Dendritic cell treated with granulocyte-macrophage colony-stimulating factor and Interleukin-4, amounts not matched to agents 40 ng/mL and 50 ng/mL, for 4 days (primary cell): ENCODE measurements around the gene MED29.

Experiments
- H3K27ac Mint-ChIP-seq: one replicate; pipeline ENCODE4 v1.8.0; 2022; ENCODE audit warnings: mild to moderate bottlenecking, mixed read lengths
- H3K27me3 Mint-ChIP-seq: one replicate; pipeline ENCODE4 v1.8.0; 2022; ENCODE audit warnings: mild to moderate bottlenecking, mixed read lengths
- H3K36me3 Mint-ChIP-seq: one replicate; pipeline ENCODE4 v1.8.0; 2022; ENCODE audit warnings: low read depth, mixed read lengths
- H3K4me1 Mint-ChIP-seq: one replicate; pipeline ENCODE4 v1.8.0; 2022; ENCODE audit warnings: low read depth, mixed read lengths
- H3K4me3 Mint-ChIP-seq: one replicate; pipeline ENCODE4 v1.8.0; 2022; ENCODE audit warnings: mild to moderate bottlenecking, moderate library complexity, mixed read lengths
- H3K9me3 Mint-ChIP-seq: one replicate; pipeline ENCODE4 v1.8.0; 2022; ENCODE audit warnings: mixed read lengths
- intact Hi-C: fragments of 100-400 bp; cut with micrococcal nuclease; formaldehyde crosslinking; loops from one replicate; pipeline ENCODE4 v1.15.0; 2022

Gene MED29

GRCh38 chr19:39432677-39433025 is 41.5 kb downstream of the MED29 start:
- no peak overlapping the region for H3K4me3 Mint-ChIP-seq
- H3K27ac Mint-ChIP-seq: peak overlapping the region; percentile 95
- peaks cover 9% of the 10 kb centered on the region for H3K27me3 Mint-ChIP-seq
- H3K36me3 Mint-ChIP-seq: peaks cover 40% of the 10 kb centered on the region
- H3K9me3 Mint-ChIP-seq: no peaks in the 10 kb centered on the region
- H3K4me1 Mint-ChIP-seq: peaks cover 50% of the 10 kb centered on the region
- intact Hi-C loops: no loop called here

GRCh38 chr19:39433480-39434079 is 42.4 kb downstream of the MED29 start:
- peaks cover 9% of the 10 kb centered on the region for H3K27me3 Mint-ChIP-seq
- intact Hi-C loops: no loop called here
- no peaks in the 10 kb centered on the region for H3K9me3 Mint-ChIP-seq
- peaks cover 53% of the 10 kb centered on the region for H3K4me1 Mint-ChIP-seq
- no peak overlapping the region for H3K4me3 Mint-ChIP-seq
- peaks cover 40% of the 10 kb centered on the region for H3K36me3 Mint-ChIP-seq
- peak overlapping the region; percentile 95 for H3K27ac Mint-ChIP-seq

GRCh38 chr19:39434123-39435076 is 43.2 kb downstream of the MED29 start:
- intact Hi-C loops: loop anchor here (5.0 kb wide), 1 partner anchor 92 kb away; the partner anchor contains the start of gene SAMD4B
- peak overlapping the region; percentile 97 for H3K4me3 Mint-ChIP-seq
- H3K4me1 Mint-ChIP-seq: peaks cover 53% of the 10 kb centered on the region
- peaks cover 40% of the 10 kb centered on the region for H3K36me3 Mint-ChIP-seq
- peak overlapping the region; percentile 95 for H3K27ac Mint-ChIP-seq
- no peaks in the 10 kb centered on the region for H3K9me3 Mint-ChIP-seq
- peaks cover 9% of the 10 kb centered on the region for H3K27me3 Mint-ChIP-seq

GRCh38 chr19:39435499-39436349 is 44.5 kb downstream of the MED29 start, which contains the start of gene RPS16:
RPS16 (minus strand) TSS chr19:39435949; CDS start chr19:39435895, 54 bp downstream.
- Mint-ChIP-seq H3K27me3 (peaks cover 9% of the 10 kb centered on the region), H3K36me3 (peaks cover 40% of the 10 kb centered on the region), H3K27ac (peak within 1 kb of the TSS; percentile 95), H3K4me3 (peak within 1 kb of the TSS; percentile 97), H3K4me1 (peaks cover 48% of the 10 kb centered on the region), H3K9me3 (no peaks in the 10 kb centered on the region)
- intact Hi-C loops: loop anchor here (1.0 to 5.0 kb wide), 2 partner anchors 10 to 93 kb away; partner anchors contain the start of genes SAMD4B and SUPT5H

- peak overlapping the region; percentile 95 for H3K27ac Mint-ChIP-seq
- no peaks in the 10 kb centered on the region for H3K9me3 Mint-ChIP-seq
- peaks cover 9% of the 10 kb centered on the region for H3K27me3 Mint-ChIP-seq
- H3K36me3 Mint-ChIP-seq: peaks cover 40% of the 10 kb centered on the region
- peak overlapping the region; percentile 97 for H3K4me3 Mint-ChIP-seq
- H3K4me1 Mint-ChIP-seq: peaks cover 44% of the 10 kb centered on the region
- intact Hi-C loops: loop anchor here (1.0 to 5.0 kb wide), 2 partner anchors 9 to 94 kb away; partner anchors contain the start of genes SAMD4B and SUPT5H
Observed at GRCh38 chr19:39436350-39436716, 45.2 kb downstream of the MED29 start.

- no peak overlapping the region for H3K4me3 Mint-ChIP-seq
- peak overlapping the region; percentile 95 for H3K27ac Mint-ChIP-seq
- H3K4me1 Mint-ChIP-seq: peaks cover 38% of the 10 kb centered on the region
- peaks cover 26% of the 10 kb centered on the region for H3K36me3 Mint-ChIP-seq
- H3K27me3 Mint-ChIP-seq: peaks cover 9% of the 10 kb centered on the region
- intact Hi-C loops: loop anchor here (5.0 kb wide), 1 partner anchor 96 kb away; the partner anchor contains the start of gene SAMD4B
- no peaks in the 10 kb centered on the region for H3K9me3 Mint-ChIP-seq
Observed at GRCh38 chr19:39438270-39438934, 47.2 kb downstream of the MED29 start.

GRCh38 chr19:39444598-39445195 is 53.5 kb downstream of the MED29 start:
- intact Hi-C loops: loop anchor here (1.0 to 2.0 kb wide), 3 partner anchors 8 to 88 kb away; partner anchors contain the start of genes EID2B and TIMM50
- peak overlapping the region; percentile 98 for H3K27ac Mint-ChIP-seq
- peaks cover 40% of the 10 kb centered on the region for H3K4me1 Mint-ChIP-seq
- H3K4me3 Mint-ChIP-seq: peak overlapping the region; percentile 98
- H3K9me3 Mint-ChIP-seq: no peaks in the 10 kb centered on the region
- H3K27me3 Mint-ChIP-seq: no peaks in the 10 kb centered on the region
- peaks cover 50% of the 10 kb centered on the region for H3K36me3 Mint-ChIP-seq

GRCh38 chr19:39445196-39446111 is 54.3 kb downstream of the MED29 start, which contains the start of gene SUPT5H:
SUPT5H (plus strand) TSS chr19:39445582; CDS start chr19:39445891, 309 bp downstream.
- Mint-ChIP-seq H3K27ac (peak within 1 kb of the TSS; percentile 98), H3K4me1 (peaks cover 45% of the 10 kb centered on the region), H3K9me3 (no peaks in the 10 kb centered on the region), H3K4me3 (peak within 1 kb of the TSS; percentile 98), H3K36me3 (peaks cover 51% of the 10 kb centered on the region), H3K27me3 (no peaks in the 10 kb centered on the region)
- intact Hi-C loops: loop anchor here (1.0 to 2.0 kb wide), 3 partner anchors 9 to 87 kb away; partner anchors contain the start of genes EID2B and TIMM50

- H3K4me1 Mint-ChIP-seq: peaks cover 48% of the 10 kb centered on the region
- H3K27ac Mint-ChIP-seq: peak overlapping the region; percentile 98
- no peaks in the 10 kb centered on the region for H3K27me3 Mint-ChIP-seq
- H3K36me3 Mint-ChIP-seq: peaks cover 57% of the 10 kb centered on the region
- H3K9me3 Mint-ChIP-seq: no peaks in the 10 kb centered on the region
- H3K4me3 Mint-ChIP-seq: peak overlapping the region; percentile 98
- intact Hi-C loops: no loop called here
Observed at GRCh38 chr19:39446365-39447084, 55.3 kb downstream of the MED29 start.

GRCh38 chr19:39448271-39448670 is 57.1 kb downstream of the MED29 start:
- peaks cover 74% of the 10 kb centered on the region for H3K36me3 Mint-ChIP-seq
- no peak overlapping the region for H3K4me3 Mint-ChIP-seq
- peak overlapping the region; percentile 51 for H3K27ac Mint-ChIP-seq
- H3K4me1 Mint-ChIP-seq: peaks cover 62% of the 10 kb centered on the region
- no peaks in the 10 kb centered on the region for H3K27me3 Mint-ChIP-seq
- intact Hi-C loops: no loop called here
- H3K9me3 Mint-ChIP-seq: no peaks in the 10 kb centered on the region

- peak overlapping the region; percentile 51 for H3K27ac Mint-ChIP-seq
- no peaks in the 10 kb centered on the region for H3K27me3 Mint-ChIP-seq
- peaks cover 84% of the 10 kb centered on the region for H3K36me3 Mint-ChIP-seq
- intact Hi-C loops: no loop called here
- H3K4me3 Mint-ChIP-seq: no peak overlapping the region
- peaks cover 62% of the 10 kb centered on the region for H3K4me1 Mint-ChIP-seq
- H3K9me3 Mint-ChIP-seq: no peaks in the 10 kb centered on the region
Observed at GRCh38 chr19:39449116-39449797, 58.1 kb downstream of the MED29 start.
